DLD1 (cell line): Measurements from ENCODE around the gene RAI1.

Experiments
- in situ Hi-C: cut with HindIII; loops from 2 replicates; pipeline ENCODE4 v1.10.0; 2017; ENCODE audit warnings: low sequenced_read_pairs

The RAI1 gene

DNA sequence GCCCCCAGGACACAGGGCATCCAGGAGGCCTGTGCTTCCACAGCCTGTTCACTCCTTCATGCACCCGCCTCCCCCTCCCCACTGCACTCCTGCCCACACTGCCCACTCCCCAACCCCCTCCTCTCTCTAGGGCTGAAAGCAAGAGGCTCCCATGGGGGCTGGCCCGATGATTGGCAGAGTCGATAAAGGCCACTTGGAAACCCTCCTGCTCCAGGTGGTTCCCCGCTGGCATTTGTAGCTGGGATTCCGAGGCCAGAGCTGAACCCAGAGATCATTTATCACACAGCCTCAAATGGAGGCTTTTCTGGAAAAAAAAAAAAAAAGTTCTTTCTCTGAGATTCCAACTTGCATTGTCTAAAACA, 81.5 kb downstream of the RAI1 start:
- in situ Hi-C loops: no loop called here

DNA sequence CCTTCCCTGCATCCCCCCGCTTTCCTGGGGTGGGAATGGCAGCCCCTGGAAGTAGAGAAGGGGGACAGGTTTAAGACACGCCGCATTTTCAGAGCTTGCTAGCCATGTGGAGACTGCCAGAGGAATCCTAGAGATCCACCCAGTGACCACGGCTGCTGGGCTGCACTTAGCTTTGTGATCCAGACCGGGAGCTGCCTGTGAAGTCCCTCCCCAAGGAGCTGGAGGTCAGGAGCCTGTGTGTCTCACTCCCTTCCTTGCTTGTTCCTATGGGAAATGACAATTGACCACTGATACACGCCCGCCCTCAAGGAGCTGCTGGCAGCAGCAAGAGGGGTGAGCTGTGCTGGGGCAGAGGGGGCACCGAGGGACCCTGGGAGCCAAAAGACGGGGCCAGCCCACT, 81.9 kb downstream of the RAI1 start:
- in situ Hi-C loops: no loop called here

DNA sequence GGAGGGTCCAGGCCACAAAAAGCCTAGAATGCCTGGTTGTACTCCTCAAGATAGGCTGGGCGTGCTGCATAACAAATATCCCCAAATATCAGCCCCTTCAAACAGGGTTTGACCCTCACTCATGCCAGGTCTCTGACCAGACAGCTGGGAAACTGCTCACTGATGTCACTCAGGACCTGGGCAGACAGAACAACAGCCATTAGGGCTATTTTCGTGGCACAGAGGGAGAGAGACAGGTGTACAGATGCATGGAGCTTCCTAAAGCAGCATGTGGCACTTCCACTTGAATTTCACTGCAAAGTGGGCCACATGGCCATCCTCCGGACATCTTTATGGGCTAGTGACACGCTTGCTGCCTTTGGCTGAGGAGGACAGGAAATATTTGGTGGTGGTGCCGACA, 82.5 kb downstream of the RAI1 start:
- in situ Hi-C loops: no loop called here

DNA sequence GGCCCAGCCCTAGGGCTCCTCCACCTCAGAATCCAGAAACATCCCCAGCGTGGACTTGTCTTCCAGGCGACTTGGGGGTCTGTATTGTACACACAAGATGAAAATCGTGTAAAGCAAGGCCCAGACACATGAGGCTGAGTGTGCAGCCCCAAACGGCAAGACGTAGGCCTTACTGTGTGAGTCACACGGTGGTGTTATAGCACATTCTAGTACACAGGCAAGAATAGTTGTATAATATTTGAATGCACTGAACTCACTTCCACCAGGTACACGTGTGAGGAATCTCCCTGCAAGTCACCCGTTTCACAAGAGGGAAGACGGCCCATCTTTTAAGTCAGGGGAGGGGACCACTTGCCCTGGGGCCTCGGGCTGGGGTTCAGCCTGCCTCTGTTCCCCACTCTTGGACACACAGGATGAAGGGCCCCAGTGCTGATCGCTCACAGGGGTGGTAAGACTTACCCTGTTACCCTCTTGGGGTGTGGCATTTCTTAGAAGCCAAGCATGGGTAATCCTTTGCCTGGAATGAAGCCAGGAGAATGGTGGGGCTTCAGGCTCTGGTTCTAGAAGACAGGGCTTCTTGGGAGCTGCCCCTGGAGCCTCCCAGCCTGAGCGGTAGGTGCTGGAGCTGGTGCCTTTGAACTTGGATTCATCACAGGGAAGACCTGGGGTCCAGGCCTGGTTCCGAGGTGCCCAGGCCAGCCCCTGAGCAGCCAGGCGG, 84.3 kb downstream of the RAI1 start:
- in situ Hi-C loops: no loop called here

DNA sequence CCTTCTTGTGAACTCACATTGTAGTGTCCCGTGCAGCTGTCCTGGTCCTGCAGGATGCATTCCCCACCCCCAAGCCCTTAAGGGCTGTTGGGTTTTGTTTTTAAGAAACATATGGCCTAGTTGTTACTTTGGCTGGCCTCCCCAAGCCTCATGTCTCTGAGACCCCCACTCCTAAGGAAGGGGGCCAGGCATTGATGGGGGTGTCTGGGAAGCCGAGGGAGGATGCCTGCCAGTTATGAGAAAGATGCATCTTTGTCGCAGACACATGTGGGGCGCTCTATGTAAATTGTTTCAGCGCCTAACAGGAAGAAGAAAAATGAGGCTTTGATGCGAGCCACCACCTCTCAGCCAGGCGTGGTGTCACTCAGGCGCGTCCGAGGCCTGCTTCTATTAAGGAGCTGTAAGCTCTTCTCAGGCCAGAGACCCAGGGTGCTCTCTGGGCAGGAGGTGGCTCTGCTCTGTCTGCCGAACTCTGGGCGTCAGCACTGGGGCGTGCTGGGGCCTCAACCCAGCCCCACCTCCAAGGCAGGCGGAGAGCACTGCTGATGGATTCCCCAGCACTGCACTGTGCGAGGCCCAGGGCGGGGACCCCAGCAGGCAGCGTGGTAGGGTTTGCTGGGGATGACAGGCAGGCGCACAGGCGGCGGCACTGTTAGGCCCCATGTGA, 85.0 kb downstream of the RAI1 start:
- in situ Hi-C loops: no loop called here

DNA sequence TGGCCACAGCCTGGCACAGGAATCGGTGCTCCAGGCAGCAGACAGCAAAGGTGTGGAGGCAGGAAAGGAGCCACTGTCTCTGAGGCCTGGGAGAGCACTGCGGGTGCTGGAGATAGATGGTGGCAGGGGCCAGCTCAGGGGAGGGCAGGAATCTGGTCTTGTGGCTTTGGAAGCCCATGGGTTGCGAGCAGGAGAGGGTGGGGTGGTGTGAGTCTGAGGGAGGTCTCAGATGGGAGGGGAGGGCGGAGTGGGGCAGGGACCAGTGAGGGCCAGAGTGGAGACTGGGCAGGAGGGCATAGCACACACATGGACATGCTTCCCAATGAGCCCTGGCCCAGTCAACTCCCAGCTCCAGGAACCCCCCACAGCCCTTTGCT, 85.5 kb downstream of the RAI1 start:
- in situ Hi-C loops: no loop called here

DNA sequence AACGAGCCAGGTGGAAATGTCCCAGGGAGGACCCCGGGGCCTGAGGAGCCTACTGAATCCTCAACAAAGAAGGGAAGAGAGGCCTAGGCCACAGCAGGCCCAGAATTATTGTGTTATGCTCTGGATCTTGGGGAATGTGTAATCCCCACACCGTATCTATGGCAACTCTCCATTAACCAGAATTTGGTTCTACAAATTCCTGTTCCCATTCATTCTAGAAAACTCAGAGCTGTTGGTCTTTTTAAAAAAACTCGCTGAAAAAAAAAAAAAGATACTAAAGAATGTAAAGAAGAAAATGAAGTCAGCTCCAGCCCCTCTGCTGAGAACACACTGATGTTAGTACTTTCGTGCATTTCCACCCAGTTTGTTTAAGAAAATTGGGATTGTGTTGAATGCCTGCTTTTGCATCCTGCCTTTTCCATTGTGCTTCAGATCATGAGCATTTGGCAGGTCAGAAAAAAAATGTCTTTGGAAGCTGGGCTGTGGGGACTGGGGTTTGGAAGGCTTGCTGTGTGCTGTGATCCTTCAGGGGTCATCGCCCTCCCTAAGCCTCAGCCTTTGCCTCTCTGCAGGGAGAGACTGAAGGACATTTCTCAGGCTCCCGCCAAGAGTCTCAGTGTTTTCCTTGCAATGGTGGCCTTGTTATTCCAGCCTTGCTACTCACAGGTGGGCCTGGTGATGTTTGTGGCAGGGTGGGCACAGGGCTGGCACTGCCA, 86.1 kb downstream of the RAI1 start:
- in situ Hi-C loops: no loop called here

DNA sequence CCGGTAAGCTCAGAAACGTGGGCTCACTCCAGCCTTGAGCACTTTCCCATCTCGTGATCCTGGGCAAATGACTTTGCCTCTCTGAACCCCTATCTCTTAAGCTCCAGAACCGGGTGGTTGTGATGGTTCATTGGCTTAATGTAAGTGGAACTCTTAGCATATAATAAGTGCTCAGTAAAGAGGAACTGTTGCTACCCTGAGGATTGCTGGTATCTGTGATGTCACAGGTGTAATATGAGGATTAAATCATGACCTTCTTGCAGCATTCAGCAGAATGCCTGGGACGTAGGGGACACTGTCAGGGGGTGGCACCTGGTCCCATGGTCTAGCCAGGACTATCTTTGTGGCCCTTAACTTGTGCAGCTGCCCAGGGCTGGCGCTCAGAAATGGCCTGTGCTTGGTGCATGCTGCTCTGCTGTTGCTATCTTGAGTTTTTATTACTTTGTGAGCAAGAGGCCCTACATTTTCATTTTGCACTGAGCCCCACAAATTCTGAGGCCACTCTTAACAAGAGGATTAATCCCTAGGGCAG, 86.7 kb downstream of the RAI1 start:
- in situ Hi-C loops: no loop called here

DNA sequence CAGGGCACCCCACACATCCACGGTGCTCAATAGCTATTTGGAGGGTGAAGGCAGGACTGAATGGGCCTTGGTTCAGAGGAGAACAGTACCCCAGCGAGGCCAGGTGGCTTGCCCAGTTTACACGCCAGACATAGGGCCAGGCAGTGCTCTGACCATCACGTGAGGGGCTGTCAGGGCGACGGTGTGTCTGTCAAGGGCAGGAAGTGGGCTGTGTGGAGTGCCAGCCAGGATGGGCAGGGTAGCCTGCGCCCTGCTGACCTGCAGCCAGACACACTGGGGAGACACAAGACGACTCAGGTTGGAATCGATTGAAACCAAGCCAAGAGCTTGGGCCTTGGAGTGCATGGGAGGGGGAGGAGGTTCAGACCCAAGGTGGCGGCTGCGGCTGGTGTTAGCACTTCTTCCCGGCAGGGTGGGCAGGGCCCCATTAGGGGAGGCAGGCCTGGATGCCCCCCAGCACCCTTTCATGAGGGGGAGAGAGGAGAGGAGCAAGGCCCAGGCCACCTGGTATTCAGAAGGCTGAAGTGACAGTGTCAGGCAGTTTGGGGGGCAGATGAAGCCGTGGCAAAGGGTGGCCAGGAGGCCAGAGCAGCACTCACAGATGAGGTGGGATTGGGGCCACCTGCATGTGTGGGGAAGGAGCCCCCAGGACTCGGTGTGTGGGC, 87.3 kb downstream of the RAI1 start:
- in situ Hi-C loops: no loop called here

DNA sequence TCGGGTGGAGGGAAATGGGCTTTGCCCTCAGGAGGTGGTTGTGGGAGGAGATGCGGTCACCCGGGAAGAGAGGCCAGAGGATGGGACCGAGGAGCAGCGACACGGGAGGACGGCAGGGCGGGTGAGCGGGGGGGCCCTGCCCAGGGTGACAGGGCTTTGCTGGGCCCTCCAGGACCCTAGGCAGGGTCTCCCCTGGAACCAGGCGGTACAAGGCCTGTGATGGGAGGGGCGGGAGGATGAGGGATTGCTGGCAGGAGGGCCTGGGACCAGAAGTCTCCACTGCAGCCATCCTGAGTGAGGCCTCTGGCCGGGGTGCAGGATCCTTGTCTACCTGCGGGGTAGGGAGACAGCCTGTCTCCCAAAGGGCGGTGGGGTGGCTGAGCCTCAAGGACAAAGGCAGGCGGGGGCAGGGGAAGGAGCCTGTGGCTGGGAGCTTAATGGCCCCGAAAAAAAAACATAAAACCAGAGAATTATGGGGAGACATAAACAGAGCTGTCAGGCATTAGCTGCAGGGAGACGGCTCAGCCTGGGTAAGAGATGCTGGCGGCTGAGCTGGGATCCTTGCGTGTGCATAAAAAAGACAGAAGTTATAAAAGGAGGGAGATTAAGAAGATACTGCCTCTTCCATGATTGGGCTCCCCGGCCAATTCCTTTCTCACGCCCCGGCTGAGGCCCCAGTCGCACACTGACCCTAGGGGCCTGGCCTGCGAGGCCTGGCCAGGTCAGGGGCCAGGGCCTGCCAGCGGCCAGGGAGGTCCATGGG, 88.8 kb downstream of the RAI1 start:
- in situ Hi-C loops: no loop called here

DNA sequence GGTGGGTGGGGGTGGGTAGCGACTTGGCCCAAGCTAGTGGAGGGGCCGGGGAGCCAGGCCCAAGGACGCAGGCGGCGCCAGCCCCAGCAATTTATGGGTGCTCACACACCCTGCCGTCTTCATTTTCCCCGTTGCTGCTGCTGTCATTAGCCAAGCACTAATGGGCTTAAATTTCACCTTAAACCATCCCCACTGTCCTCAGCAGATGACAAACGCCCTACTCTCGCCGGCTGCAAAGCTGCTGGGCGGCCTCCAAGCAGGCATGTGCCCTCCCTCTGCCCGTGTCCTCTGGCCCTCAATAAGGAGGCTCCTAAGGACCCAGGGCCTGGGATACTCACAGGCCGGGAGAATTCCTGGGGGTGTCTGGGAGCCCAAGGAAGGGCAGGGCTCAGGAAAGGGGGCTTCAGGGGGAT, 89.4 kb downstream of the RAI1 start:
- in situ Hi-C loops: no loop called here

DNA sequence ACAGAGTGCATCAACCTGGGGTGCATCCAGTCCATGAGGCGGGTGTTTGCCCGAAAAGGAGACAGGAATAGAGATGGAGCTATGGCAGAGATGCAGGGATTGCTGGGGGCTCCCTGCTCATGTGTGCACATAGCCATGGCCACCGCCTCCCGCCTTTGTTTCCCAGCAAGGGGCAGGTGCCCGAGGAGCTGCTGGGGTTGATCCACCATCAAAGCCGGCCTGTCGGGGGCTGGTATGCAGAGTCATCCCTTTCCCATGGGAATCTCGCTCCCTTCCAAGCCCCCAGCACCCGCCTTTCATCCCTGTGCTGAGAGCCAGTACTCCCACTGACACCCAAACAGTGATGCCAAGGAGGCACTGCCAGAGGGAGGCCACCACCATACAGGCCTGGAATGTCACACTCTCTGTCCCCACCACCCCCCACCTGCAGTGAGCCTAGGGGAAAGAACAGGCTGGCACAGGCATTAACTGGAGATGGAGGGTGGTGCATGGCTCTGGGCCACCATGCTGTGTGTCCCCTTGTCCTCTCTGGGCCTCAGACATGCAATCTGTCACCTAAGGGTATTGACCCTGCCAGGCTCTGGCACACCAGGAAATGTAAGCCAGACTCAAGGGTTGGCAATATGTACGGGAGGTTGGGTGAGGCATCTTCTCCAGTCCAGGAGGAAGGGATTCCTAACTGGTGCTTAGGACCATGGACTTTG, 90.4 kb downstream of the RAI1 start:
- in situ Hi-C loops: no loop called here

DNA sequence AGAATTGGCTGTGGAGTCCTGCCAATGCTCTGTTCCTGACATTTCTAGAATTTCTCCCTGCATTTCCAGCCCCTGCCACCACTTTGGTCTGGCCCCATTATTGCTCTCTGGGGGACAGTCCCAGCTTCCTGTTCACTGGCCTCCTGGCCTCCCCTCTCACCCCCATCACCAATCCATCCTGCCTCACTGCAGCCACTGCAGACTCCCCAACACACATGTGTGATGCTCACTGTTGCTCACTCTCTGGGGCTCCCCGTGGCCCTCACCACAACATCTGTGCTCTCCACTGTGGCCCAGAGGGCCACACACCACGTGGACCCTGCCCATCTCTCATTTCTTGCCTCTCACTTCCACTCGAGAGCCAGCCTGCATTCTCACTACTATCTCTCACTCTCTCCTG, 91.0 kb downstream of the RAI1 start:
- in situ Hi-C loops: no loop called here

DNA sequence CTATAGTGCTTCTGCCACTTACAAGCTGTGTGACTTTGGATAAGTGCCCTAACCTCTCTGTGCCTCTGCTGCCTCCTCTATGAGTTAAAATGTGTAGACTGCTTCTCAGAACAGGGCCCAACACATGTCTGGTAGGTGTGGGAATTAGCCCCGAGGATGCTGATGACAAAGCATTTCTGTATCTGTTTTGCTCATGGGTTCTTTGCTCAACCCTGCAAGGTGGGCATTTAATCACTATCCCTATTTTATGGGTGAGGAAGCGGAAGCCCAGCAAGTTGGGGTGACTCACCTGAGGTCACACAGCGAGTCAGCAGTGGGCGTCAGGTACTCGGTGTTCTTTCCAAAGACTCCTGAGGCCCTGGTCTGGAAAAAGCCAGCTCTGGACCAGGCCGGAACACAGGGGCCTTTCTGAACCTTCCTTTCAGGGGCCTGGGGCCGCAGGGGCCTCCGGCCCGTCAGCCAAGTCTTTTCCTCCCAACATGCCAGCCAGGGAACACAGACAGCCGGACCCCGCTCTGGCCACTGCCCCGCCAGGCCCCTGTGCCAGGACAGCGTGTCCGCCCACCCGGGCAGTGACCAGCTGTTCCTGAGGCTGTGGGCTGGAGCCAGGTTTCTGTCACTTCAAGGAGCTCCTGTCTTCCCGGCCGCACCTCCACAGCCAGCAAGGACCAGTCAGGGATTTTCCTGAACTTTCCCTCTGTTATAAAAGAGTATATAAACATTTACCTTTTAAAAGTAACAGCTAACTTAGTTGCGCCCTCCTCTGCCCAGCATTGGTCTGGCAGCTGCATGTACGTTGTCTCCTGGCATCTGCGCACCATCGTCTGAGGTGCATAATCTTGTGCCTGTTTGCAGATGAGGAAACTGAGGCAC, 93.0 kb downstream of the RAI1 start:
- in situ Hi-C loops: no loop called here

DNA sequence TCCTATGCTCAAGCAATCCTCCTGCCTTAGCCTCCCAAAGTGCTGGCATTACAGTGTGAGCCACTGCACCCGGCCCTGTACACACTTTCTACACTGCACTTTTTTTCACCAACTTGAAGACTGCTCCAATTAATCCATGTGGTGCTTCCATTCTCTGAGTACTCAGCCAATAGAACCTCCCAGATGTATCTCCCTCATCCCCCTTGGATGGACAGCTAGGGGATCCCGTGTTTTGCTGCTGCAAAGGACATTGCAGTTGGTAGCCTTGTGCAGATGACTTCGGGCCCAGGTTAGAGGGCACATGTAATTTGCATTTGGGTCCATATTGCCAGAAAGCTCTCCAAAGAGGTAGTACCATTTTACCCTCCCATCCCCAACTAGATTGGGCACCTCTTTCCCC, 95.6 kb downstream of the RAI1 start:
- in situ Hi-C loops: no loop called here

DNA sequence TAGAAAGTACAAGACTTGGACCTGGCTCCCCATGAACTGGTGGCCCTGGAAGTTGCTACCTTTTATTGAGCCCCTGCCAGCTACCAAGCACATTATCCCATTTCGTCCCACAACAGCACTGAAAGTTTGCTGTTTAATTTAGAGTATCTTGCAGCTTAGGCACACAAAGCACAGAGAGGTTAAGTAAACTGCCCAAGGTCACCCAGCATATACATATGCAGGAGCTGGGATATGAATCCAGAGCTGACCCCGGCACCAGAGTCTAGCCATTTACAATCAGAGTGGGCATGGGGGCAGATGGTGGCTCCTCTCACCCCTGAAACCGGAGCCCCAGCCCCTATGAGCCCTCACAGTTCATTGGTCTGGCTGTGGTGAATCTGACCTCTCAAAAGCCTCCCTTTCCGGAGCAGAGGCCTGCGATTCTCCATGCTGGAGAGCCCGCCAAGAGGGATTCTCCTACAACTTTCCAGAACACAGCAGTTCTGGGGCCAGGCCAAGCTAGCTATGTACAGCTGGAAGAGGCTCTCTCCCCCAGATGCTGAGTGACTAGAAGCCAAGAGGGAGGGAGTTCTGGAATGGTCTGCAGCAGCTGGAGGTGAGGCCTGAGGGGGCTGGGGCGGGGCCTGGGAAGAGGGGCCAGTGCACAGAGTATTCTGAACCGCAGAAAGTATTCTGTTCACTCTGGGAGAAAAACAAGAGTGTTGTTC, 97.2 kb downstream of the RAI1 start:
- in situ Hi-C loops: no loop called here

DNA sequence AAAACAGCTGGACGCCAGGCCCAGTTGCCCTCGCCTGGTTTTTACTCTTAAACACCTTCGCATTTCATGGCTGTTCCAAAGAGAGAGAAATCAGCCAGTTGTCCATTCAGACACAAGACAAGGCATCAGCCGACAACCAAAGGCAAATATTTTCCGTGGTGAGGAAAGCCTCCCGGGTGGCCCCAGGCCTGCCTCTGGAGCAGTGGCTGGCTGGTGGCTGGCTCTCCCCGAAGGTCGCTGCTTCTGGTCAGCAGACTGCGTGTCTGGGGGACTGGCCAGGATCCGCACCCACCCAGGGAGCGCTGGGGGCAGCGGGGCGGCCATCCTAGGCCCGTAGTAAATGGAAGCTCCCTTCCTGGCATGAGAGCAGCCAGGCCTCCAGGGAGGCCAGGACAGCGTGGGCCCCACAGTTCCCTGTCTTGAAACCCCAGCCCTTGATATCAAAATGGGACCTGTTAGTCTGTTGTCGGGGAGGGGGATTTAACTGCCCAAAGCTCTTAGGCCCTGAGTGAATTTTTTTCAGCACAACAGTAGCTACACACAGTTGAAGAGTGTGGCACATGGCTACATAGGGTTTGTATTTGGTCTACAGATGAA, 97.9 kb downstream of the RAI1 start:
- in situ Hi-C loops: no loop called here

DNA sequence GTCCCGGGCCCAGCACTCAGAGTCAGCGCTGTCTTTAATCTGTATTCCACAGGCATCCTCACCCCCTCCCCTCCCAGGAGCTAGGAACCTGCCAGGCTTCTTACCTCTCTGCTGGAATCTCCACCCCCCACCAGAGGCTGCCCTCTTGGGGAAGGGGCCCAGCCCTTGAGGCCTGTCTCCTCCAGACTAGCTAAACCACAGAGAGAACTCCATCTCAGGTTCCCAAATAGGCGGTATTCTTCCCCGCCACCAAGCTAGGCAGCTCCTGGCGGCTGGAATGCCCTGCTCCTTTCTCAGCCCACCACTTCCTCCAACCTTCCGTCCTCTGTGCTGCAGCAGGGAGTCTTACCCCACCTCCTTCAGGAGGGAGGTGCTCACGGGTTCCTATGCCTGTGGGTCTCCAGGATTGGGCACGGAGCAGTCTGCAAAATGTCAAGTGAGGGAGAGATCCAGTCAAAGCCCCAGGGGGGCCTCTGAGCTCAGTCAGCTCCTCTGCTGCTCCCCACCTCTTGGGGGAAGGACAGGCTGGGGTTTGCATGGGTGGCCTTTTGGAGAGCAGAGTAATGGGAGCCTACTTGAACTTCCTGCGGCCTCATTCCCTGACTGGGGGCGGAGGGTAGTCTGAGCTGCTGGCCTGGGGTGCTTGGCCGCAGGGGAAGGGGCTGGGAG, 99.8 kb downstream of the RAI1 start:
- in situ Hi-C loops: no loop called here
